NOMO-1 treated with DMSO at 0.1 percent for 48 hours (cell line): ENCODE measurements around the gene GSAP.
"Not testable (repeated sequence)": the region's sequence is repeated elsewhere in the genome, so short reads cannot be mapped to it uniquely, and the experiment has no call there.

Experiments
- DNase-seq: peaks from one replicate; lab custom pipeline; 2025; ENCODE audit not compliant: unreplicated experiment; lab: John Stamatoyannopoulos, UW

Gene GSAP

GRCh38 chr7:77367976-77368375, 48.2 kb downstream of the GSAP start:
- no peak for DNase-seq

GRCh38 chr7:77362905-77363304, 53.2 kb downstream of the GSAP start:
- no peak for DNase-seq

- no peak for DNase-seq
Observed at GRCh38 chr7:77360969-77361368, 55.2 kb downstream of the GSAP start.

DNA sequence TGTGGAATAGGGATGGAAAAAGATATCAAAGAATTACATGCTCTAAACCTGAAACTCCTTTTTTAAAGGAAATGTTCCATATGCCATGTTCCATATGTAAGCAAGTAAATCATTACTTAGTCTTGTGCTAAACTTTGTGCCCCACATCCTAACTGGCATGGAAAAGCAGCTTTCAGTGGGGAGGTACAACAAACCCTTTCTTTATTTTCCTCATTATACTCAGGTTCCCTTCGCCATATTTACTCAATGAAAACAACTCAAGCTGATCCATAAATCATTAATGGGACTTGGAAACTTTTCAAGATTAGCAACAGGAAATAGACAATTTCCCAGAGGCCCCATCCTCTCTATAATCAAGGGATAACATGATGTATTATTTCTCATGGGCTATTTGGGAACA, 56.0 kb downstream of the GSAP start:
- DNase-seq = no peak

DNA sequence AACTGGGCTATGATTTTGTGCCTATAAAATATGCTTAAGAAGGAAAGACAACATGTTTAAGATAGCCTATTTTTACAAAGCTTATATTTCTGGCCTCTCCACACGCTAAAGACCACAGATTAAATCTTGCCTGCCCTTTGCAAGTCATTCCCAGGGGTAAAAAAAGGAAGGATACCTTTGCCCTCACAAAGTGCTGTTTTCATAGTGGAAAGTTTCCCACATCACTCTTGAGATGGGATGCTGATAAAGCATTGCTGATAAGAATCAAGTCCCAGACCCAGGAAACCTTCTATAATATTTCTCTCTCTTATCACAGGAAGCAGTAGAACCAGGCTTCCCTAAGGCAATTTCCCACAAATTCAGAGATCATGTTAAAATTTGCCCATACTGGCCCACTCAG, 56.5 kb downstream of the GSAP start:
- DNase-seq = no peak

DNA sequence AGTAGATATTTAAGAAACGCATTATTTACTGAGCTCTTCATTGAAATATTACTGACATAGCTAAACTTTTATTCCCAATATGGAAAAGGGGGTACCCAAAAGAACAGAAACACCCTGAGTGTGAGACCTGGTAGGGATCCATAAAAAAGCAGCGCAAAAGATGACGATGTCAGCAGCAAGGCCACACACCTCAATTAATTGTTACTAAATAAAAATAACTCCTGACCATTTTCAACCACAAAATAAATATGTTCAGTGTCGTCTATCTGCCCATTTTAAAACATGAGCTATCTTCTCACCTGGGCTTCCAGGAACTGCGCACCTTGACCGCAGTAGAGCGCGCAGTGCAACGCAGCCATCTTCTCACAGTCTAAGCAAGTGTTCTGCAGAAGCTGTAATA, 61.2 kb downstream of the GSAP start:
- DNase-seq = no peak

GRCh38 chr7:77354484-77354883, 61.7 kb downstream of the GSAP start:
- no peak for DNase-seq

GRCh38 chr7:77353911-77354310, 62.2 kb downstream of the GSAP start:
- DNase-seq = no peak

DNA sequence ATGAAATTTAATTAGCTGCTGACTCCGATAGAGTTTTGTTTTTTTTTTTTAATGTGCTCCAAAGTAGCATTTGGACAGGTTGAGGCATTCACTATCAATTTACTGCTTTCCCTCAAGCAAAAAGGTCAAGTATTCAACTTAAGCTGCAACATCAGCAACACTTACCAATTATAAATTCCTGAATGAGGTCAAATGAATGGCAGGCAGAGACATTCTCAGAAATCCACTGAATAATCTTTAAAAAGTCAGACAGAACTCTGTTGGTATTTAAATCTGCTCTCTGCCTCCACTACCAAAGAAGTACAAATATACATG, 62.8 kb downstream of the GSAP start:
- no peak for DNase-seq

DNA sequence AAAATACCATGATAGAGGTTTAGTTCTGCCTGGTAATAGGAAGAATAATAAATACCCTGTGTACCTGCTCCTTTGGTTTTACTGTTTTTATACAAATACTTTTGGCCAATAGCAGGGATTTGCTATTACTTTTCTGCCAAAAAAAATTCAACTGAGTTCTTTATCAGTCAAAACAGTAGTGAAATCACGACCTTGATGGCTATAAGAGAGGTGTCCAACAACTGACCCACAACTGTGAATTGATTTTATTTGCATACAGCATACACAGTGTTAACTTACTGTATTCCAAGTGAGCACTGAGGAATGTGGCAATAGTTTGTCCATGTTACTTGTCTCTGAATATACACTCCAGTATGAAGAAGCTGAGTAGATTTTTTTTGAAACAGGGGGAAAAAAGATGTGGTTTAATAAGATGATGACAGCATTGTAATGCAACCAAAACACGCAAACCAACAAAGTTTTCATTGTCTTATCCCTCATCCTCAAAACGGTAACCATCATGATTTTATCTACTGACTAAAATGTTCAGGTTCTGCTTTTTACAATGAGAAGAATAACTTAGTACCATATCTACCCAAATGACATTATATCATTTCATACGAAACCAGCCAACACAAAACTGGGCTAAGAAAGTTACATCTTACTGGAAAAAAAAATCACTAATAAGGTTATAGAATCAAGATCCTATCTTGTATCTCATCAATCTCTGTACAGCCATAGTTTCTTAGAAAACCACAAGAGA, 63.3 kb downstream of the GSAP start:
- no peak for DNase-seq

- DNase-seq = peak; percentile 97
Observed at GRCh38 chr7:77351539-77352004, 64.6 kb downstream of the GSAP start.

GRCh38 chr7:77349141-77349540, 67.0 kb downstream of the GSAP start:
- no peak for DNase-seq

GRCh38 chr7:77348371-77348813, 67.8 kb downstream of the GSAP start:
- DNase-seq = no peak

DNA sequence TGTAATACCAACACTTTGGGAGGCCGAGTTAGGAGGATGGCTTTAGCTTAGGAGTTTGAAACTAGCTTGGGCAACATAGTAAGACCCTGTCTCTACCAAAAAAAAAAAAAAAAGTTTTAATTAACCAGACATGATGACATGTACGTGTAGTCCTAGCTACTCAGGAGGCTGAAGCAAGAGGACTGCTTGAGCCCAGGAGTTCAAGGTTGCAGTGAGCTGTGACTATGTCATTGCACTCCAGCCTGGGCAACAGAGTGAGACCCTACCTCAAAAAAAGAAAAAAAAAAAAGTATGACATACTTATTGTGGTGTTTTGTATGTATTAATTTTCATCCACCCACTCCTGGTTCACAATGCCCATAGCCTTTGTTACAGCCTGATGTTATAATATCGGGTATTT, 69.7 kb downstream of the GSAP start:
- no peak for DNase-seq

GRCh38 chr7:77345426-77345825, 70.7 kb downstream of the GSAP start:
- not testable (repeated sequence) for DNase-seq

- no peak for DNase-seq
Observed at GRCh38 chr7:77339726-77340125, 76.4 kb downstream of the GSAP start.

- peak; percentile 90 for DNase-seq
Observed at GRCh38 chr7:77338883-77339629, 77.1 kb downstream of the GSAP start.

- DNase-seq = peak; percentile 98
Observed at GRCh38 chr7:77338260-77338659, 77.9 kb downstream of the GSAP start.

DNA sequence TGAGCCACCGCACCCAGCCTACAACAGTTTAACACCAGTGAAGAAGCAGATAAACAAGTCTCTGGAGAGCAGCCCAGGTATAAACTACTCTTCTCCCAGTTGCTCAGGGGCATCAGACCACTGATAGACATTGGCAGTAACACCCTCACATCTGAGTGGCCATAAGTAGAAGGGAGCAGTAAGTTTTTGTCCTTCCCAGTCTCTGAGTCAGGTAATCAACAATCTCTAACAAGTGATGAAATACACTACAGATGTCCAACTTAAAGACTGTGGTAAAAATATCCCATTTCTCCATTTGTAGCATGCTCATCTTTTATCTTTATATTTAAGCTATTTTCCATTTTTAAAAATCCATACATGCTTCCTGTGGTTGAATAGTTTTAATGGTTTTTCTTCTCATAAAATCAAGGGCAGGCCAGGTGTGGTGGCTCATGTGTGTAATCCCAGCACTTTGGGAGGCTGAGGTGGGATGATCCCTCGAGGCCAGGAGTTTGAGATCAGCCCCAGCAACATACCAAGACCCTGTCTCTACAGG, 78.6 kb downstream of the GSAP start:
- peak; percentile 44 for DNase-seq

GRCh38 chr7:77335581-77335980, 80.6 kb downstream of the GSAP start:
- no peak for DNase-seq

DNA sequence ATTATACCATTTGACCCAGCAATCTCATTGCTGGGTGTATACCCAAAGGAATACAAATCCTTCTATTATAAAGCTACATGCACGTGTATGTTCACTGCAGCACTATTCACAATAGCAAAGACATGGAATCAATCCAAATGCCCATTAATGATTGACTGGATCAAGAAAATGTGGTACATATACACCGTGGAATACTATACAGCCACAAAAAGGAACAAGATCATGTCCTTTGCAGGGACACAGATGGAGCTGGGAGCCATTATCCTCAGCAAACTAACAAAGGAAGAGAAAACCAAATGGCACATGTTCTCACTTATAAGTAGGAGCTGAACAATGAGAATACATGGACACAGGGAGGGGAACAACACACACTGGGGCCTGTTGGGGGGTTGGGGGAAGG, 82.1 kb downstream of the GSAP start:
- DNase-seq = not testable (repeated sequence)
